Esophagus squamous epithelium (tissue), 5 donors: ENCODE data around the gene ASXL2. TPM values are rescaled to one million over a fixed set of nuclear protein-coding genes. Genes with fewer than 3 reads are reported as not detected.
A peak's percentile ranks its signal among the peaks of the same experiment; 100 is the strongest.

Experiments used
- DNase-seq: peaks from one replicate; lab custom pipeline; 2025; lab: John Stamatoyannopoulos, UW
- H3K27ac ChIP-seq, 4 donors: fragments of 200-600 bp; sonication (generic); one replicate each; pipeline ENCODE4 v1.5.1; 2016 to 2019; ENCODE audit warnings: mild to moderate bottlenecking in 1 of 4
- H3K27me3 ChIP-seq, 4 donors: fragments of 200-600 bp; sonication (generic); 1 replicate in 3 of 4; 2 replicates in 1 of 4; pipeline versions ENCODE4 v1.5.1 to v1.6.0; 2017 to 2021; ENCODE audit warnings: antibody characterized with exemption in 1 of 4
- H3K36me3 ChIP-seq, 3 donors: fragments of 200-600 bp; sonication (generic); one replicate each; pipeline ENCODE4 v1.5.1; 2016 to 2019
- H3K4me1 ChIP-seq, 3 donors: fragments of 200-600 bp; sonication (generic); one replicate each; pipeline ENCODE4 v1.5.1; 2017 to 2019
- H3K4me3 ChIP-seq, 4 donors: fragments of 200-600 bp; sonication (generic); 1 replicate in 3 of 4; 2 replicates in 1 of 4; pipeline ENCODE4 v1.5.1; 2016 to 2019; ENCODE audit warnings: mild to moderate bottlenecking in 2 of 4, moderate library complexity in 1 of 4
- H3K9me3 ChIP-seq, 3 donors: fragments of 200-600 bp; sonication (generic); one replicate each; pipeline ENCODE4 v1.5.1; 2016 to 2019
- POLR2A ChIP-seq, 4 donors: fragments of 450-650 bp; IDR thresholded peaks; one replicate each; pipeline ENCODE4 v1.6.1; 2017; ENCODE audit warnings: antibody characterized with exemption in 4 of 4, mild to moderate bottlenecking in 4 of 4, moderate library complexity in 3 of 4
- WGBS, 2 donors: methylation state at CpG; one replicate each; pipeline ENCODE4 v1.1.5; 2018; 5-methylcytosine and 5-hydroxymethylcytosine counted together
- intact Hi-C: fragments of 100-400 bp; cut with DNase I; formaldehyde crosslinking; loops from one replicate; pipeline ENCODE4 v1.15.0; 2022
- total RNA-seq, 4 donors: library from RNA; depleted of rRNA; stranded (reverse); fragments of >200 nt; gene quantifications; one replicate each; pipeline ENCODE4 v1.1.0, GENCODE V29; 2016
- TF ChIP-seq, protein P1 (sequence below), 6 experiments: fragments of 450-650 bp in 4 of 6; fragments of 200-600 bp in 2 of 6; sonication (generic) in 2 of 6; IDR thresholded peaks; one replicate each; pipeline ENCODE4 v1.5.1; 2016 to 2019; ENCODE audit warnings: antibody characterized with exemption in 6 of 6, mild to moderate bottlenecking in 4 of 6, moderate library complexity in 4 of 6
- donor health status: DM: yes; HTN: yes; CAD: no.

Gene ASXL2
- total RNA-seq, 4 donors from 2014 or later: 15.3 to 17.5 (median 16.3) TPM

DNA sequence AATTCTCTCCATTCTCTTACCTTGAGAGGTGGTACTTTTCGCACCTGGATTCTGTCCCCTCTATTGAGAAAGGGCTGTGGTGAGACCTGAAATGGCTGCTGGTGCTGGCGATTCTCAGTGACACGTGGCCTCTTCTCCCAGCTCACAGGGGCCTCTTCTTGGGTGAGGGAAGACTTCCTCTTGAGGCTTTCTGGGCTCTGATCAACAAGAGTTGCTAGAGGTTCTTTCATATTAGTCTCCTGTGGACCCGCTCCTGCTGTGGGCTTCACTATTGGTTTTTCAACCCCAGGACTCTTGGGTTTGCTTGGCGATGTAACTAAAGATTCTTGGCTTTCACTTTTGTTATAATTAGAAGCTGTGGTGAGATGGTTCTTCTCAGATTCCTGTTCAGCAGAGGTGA is 128.6 kb downstream of the ASXL2 start:
- Histone ChIP-seq H3K27me3 (no peaks in the 10 kb centered on the region), H3K27ac (no peak overlapping the region), H3K9me3 (no peaks in the 10 kb centered on the region), H3K36me3 (peaks cover 4 to 95% (median 9%) of the 10 kb centered on the region in 3 donors), H3K4me3 (no peak overlapping the region), H3K4me1 (no peaks in the 10 kb centered on the region)
- TF ChIP-seq POLR2A (IDR thresholded peaks at IDR 0.05): no peak
- 85 to 96% methylated on average over 5 of the region's 5 CpGs for WGBS, 2 donors
- intact Hi-C loops: no loop called here
- DNase-seq: no peak

DNA sequence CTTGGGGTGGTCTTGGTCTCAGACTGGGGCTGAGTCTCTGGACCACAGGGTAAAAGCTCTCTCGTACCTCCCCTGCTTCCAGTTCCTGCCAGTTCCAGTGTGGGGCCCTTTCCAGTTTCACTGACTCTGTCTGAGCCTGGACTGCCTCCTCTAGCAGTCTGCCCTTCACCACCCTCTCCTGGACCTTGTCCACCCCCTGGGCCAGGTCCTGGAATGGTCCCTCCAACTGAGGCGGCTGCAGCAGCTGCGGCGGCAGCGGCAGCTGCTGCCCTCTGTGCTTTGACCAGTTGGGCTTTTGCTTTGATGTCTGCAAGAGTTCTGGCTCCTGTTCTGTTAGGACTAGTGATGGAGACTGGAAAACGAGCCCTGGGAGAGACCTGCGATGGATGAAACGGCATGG is 134.2 kb downstream of the ASXL2 start:
- peaks cover 14 to 69% (median 20%) of the 10 kb centered on the region in 3 donors for H3K36me3 ChIP-seq
- no peak for DNase-seq
- H3K9me3 ChIP-seq: no peaks in the 10 kb centered on the region
- no peak for TF ChIP-seq POLR2A (IDR thresholded peaks at IDR 0.05)
- TF ChIP-seq, protein P1, sequence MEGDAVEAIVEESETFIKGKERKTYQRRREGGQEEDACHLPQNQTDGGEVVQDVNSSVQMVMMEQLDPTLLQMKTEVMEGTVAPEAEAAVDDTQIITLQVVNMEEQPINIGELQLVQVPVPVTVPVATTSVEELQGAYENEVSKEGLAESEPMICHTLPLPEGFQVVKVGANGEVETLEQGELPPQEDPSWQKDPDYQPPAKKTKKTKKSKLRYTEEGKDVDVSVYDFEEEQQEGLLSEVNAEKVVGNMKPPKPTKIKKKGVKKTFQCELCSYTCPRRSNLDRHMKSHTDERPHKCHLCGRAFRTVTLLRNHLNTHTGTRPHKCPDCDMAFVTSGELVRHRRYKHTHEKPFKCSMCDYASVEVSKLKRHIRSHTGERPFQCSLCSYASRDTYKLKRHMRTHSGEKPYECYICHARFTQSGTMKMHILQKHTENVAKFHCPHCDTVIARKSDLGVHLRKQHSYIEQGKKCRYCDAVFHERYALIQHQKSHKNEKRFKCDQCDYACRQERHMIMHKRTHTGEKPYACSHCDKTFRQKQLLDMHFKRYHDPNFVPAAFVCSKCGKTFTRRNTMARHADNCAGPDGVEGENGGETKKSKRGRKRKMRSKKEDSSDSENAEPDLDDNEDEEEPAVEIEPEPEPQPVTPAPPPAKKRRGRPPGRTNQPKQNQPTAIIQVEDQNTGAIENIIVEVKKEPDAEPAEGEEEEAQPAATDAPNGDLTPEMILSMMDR (IDR thresholded peaks at IDR 0.05): no peak
- H3K27ac ChIP-seq: no peak overlapping the region
- H3K4me1 ChIP-seq: peaks cover 0 to 18% (median 0%) of the 10 kb centered on the region in 3 donors
- 90 to 94% methylated on average over 4 of the region's 8 CpGs for WGBS, 2 donors
- no peak overlapping the region for H3K4me3 ChIP-seq
- H3K27me3 ChIP-seq: no peaks in the 10 kb centered on the region
- intact Hi-C loops: no loop called here

DNA sequence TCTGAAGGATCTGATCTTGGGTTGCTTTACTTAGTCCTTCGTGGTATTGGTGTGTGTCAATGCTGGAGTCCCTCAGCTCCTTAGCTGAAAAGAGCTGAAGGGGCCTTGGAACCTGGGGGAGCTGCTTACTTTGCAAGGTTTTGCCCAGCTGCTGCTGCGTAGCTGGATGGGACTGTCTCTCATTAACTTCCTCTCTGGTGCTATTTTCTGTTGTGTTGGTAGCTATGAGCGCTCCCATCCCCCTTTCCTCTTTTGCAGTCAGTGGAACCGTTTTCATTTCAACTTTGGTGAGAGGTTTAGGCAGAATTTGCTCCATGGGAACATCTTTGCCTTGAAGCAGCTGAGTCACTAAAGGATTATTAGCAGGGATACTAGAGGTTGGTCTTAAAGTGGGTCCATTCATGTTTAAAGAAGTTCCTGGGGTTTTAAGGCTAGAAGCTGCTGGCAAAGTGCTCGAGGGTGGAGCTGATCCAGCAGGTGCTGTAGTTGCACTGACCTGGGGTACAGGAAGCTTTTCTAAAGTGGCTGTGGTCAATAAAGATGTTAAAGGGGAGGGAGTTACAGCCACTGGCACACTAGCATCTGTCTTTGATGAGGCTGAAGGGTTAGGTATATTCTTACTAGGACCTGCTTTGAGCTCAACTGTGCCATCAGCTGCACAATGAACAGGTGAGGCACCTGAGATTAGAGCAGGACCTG is 135.0 kb downstream of the ASXL2 start:
- Histone ChIP-seq H3K27me3 (no peaks in the 10 kb centered on the region), H3K36me3 (peaks cover 14 to 61% (median 20%) of the 10 kb centered on the region in 3 donors), H3K4me1 (peaks cover 0 to 18% (median 0%) of the 10 kb centered on the region in 3 donors), H3K4me3 (no peak overlapping the region), H3K27ac (no peak overlapping the region), H3K9me3 (no peaks in the 10 kb centered on the region)
- no peak for TF ChIP-seq POLR2A (IDR thresholded peaks at IDR 0.05)
- TF ChIP-seq, protein P1 (IDR thresholded peaks at IDR 0.05): no peak
- intact Hi-C loops: no loop called here
- WGBS, 2 donors: 72 to 91% methylated on average over 4 of the region's 5 CpGs
- no peak for DNase-seq

DNA sequence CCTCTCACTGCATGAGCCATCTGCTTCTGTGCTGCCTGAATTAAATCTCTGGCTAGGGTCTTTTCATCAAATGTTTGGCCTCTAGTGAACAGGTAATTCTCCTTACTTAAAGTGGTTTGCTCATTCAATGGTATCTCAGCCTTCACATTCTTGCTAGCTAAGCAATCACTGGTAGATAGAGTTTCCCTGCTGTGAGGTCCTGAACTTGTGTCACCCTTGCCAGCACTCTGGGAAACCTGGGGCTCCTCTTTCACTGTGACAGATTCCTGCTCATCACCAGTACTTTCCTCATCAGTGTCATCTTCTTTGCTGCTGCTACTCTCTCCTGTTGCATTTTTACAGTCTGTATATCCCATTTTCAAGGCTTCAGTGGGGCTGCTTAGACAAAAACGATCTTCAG is 135.8 kb downstream of the ASXL2 start:
- H3K27ac ChIP-seq: no peak overlapping the region
- no peaks in the 10 kb centered on the region for H3K27me3 ChIP-seq
- DNase-seq: no peak
- peaks cover 0 to 18% (median 0%) of the 10 kb centered on the region in 3 donors for H3K4me1 ChIP-seq
- no peak overlapping the region for H3K4me3 ChIP-seq
- TF ChIP-seq POLR2A (IDR thresholded peaks at IDR 0.05): no peak
- TF ChIP-seq, protein P1 (IDR thresholded peaks at IDR 0.05): no peak
- peaks cover 14 to 53% (median 20%) of the 10 kb centered on the region in 3 donors for H3K36me3 ChIP-seq
- H3K9me3 ChIP-seq: no peaks in the 10 kb centered on the region
- intact Hi-C loops: no loop called here
- 67 to 91% methylated on average over 1 of the region's 1 CpG for WGBS, 2 donors

DNA sequence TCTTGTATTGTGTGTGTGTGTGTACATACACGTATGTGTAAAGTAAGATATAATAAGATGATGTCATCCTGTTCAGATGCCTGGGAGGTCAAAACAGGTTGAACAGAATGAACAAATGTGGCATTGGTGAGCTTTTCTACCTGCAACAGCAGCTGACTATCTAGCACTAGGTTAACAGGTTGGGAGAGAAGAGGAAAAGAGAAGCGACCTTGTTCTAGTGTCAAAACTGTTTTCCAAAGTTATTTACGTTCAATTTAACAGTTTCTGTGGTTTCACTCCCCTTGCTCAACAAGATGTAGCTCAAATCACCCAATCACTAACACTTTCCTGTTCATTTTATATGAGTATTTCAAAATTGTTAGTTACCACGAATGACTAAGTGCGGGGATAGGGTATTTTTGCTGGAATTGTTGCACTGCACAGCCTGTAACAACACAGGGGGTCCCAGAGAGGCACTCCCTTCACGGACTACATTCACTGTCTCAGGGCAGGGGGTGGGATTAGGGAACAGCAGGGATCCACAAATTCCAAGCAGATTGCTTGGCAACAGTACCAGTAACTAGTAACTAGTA is 137.4 kb downstream of the ASXL2 start:
- Histone ChIP-seq H3K27me3 (no peaks in the 10 kb centered on the region), H3K4me1 (peaks cover 0 to 18% (median 0%) of the 10 kb centered on the region in 3 donors), H3K9me3 (no peaks in the 10 kb centered on the region), H3K36me3 (peaks cover 14 to 40% (median 20%) of the 10 kb centered on the region in 3 donors), H3K27ac (peak overlapping the region in 1 of 4 donors; percentile 10), H3K4me3 (no peak overlapping the region)
- no peak for DNase-seq
- TF ChIP-seq POLR2A (IDR thresholded peaks at IDR 0.05): no peak
- TF ChIP-seq, protein P1 (IDR thresholded peaks at IDR 0.05): no peak
- WGBS, 2 donors: 66 to 72% methylated on average over 6 of the region's 6 CpGs
- intact Hi-C loops: no loop called here
